ENCODE measurements around the gene PPM1L.

DNA sequence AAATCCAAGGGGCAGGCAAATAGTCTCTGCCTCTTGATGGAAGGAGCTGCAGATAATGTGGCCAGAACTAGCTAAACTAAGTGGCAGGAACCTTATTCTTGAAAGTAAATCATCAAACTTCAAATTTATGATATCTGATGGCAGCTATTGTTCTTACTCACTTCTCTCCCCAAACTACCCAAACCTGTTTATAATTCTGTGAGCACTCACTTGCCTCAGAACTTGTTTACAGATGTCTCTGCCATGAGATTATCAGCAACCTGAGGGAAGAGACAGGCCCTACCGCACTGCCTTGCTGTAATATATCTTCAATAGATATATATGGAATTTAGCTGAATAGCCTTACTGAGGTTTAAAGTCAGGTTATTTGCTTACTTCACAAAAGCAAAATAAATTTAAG, 351.3 kb downstream of the PPM1L start:
- no peak for TF ChIP-seq GATA3 (IDR thresholded peaks at IDR 0.05; ENCODE audit: low read depth, low read length)
- no peak for TF ChIP-seq GATA2 (IDR thresholded peaks at IDR 0.05; ENCODE audit: low read depth, low read length)
